Progenitor cell of endocrine pancreas (in vitro differentiated cells): ENCODE results near the gene MTHFD2L. TPM values are rescaled to one million over a fixed set of nuclear protein-coding genes. Genes with fewer than 3 reads are reported as not detected.
"Not testable (repeated sequence)": the region's sequence is repeated elsewhere in the genome, so short reads cannot be mapped to it uniquely, and the experiment has no call there.

Experiments
- DNase-seq: peaks from one replicate; pipeline ENCODE4 v3.0.0; 2021; ENCODE audit warnings: low spot score; ENCODE audit not compliant: unreplicated experiment
- H3K27ac Mint-ChIP-seq: 2 replicates; pipeline ENCODE4 v1.8.0; 2021; ENCODE audit warnings: mild to moderate bottlenecking, moderate library complexity, mixed read lengths
- H3K27me3 Mint-ChIP-seq: 2 replicates; pipeline ENCODE4 v1.8.0; 2021; ENCODE audit warnings: mixed read lengths
- H3K36me3 Mint-ChIP-seq: 2 replicates; pipeline ENCODE4 v1.8.0; 2022; ENCODE audit warnings: mixed read lengths; ENCODE audit not compliant: insufficient read depth
- H3K4me1 Mint-ChIP-seq: 2 replicates; pipeline ENCODE4 v1.8.0; 2021; ENCODE audit warnings: low read depth, mixed read lengths
- H3K4me3 Mint-ChIP-seq: 2 replicates; pipeline ENCODE4 v1.8.0; 2021; ENCODE audit warnings: low read depth, mild to moderate bottlenecking, moderate library complexity, mixed read lengths
- H3K9me3 Mint-ChIP-seq: 2 replicates; pipeline ENCODE4 v1.8.0; 2021; ENCODE audit warnings: low read depth, mixed read lengths
- total RNA-seq: library from RNA; stranded (reverse); gene quantifications from 2 replicates; pipeline ENCODE4 v1.2.1, GENCODE V29; 2021
- TF ChIP-seq, protein P1 (sequence below): fragments of 200-600 bp; sonication (generic); IDR thresholded peaks from one replicate; pipeline ENCODE4 v1.5.0; 2021; ENCODE audit warnings: antibody characterized with exemption, mild to moderate bottlenecking; ENCODE audit not compliant: unreplicated experiment

Gene MTHFD2L
- total RNA-seq, 1 donor from 2014 or later, result 23.3 TPM

DNA sequence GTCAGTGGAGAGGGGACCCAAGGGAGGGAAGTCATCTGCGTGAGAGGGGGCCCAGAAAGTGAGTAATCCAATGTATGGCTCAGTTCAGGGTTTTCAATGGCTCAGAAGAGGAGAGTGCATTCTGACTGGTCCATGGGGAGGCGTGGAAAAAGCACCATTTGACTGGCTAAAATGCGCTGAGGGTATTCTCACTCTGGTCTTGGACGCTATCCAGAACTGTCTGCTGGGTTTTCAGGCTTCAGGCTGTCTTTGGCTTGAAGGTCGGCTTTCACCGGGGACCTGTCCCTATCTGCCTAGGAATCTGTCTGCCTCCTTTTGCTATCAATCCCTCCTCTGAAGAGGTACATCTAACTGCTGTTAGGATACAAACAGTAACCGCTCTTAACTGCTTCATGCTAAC lies 176.7 kb downstream of the MTHFD2L start:
- H3K4me3 Mint-ChIP-seq, result no peak overlapping the region

GRCh38 chr4:74335341-74336021 lies 177.6 kb downstream of the MTHFD2L start:
- Mint-ChIP-seq H3K27ac (no peak overlapping the region), H3K4me3 (no peak overlapping the region), H3K36me3 (no peaks in the 10 kb centered on the region), H3K4me1 (peaks cover 1% of the 10 kb centered on the region), H3K27me3 (no peaks in the 10 kb centered on the region), H3K9me3 (no peaks in the 10 kb centered on the region)
- DNase-seq, result no peak
- TF ChIP-seq, protein P1, sequence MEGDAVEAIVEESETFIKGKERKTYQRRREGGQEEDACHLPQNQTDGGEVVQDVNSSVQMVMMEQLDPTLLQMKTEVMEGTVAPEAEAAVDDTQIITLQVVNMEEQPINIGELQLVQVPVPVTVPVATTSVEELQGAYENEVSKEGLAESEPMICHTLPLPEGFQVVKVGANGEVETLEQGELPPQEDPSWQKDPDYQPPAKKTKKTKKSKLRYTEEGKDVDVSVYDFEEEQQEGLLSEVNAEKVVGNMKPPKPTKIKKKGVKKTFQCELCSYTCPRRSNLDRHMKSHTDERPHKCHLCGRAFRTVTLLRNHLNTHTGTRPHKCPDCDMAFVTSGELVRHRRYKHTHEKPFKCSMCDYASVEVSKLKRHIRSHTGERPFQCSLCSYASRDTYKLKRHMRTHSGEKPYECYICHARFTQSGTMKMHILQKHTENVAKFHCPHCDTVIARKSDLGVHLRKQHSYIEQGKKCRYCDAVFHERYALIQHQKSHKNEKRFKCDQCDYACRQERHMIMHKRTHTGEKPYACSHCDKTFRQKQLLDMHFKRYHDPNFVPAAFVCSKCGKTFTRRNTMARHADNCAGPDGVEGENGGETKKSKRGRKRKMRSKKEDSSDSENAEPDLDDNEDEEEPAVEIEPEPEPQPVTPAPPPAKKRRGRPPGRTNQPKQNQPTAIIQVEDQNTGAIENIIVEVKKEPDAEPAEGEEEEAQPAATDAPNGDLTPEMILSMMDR, result no peak

More for the DNA sequence above, 176.7 kb downstream of the MTHFD2L start:
- H3K9me3 Mint-ChIP-seq, result no peaks in the 10 kb centered on the region
- no peaks in the 10 kb centered on the region for H3K36me3 Mint-ChIP-seq
- DNase-seq, result no peak
- no peaks in the 10 kb centered on the region for H3K27me3 Mint-ChIP-seq
- no peak overlapping the region for H3K27ac Mint-ChIP-seq
- TF ChIP-seq, protein P1, result no peak
- H3K4me1 Mint-ChIP-seq, result peaks cover 2% of the 10 kb centered on the region

DNA sequence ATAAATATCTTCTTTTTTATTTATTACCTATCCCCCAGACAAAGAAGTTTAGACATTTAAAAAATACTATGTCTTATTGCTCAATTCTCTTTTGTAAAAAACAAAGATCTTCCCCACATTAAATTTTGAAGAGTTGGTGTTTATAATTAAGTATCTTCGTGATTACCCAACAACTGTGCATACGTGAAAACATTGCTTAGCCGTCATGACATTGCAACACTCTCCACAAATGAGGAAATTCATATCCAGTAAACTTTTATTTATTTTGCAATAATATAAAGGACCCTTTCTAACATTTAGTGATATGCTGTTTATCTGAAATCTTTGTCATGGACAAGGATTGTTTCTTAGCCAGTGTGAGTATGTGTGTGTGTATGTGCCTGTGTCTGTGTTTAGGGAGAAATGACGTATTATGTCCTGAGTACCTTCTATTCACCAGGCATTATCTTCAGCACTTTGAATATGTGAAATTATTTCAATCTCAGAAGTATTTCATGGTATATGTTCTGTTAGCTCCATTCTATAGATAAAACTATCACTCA lies 180.9 kb downstream of the MTHFD2L start:
- Mint-ChIP-seq H3K27ac (no peak overlapping the region), H3K4me1 (no peaks in the 10 kb centered on the region), H3K27me3 (no peaks in the 10 kb centered on the region), H3K4me3 (no peak overlapping the region), H3K9me3 (peaks cover 22% of the 10 kb centered on the region), H3K36me3 (peaks cover 1% of the 10 kb centered on the region)
- no peak for DNase-seq
- TF ChIP-seq, protein P1, result no peak

- TF ChIP-seq, protein P1, result no peak
- Mint-ChIP-seq H3K36me3 (peaks cover 1% of the 10 kb centered on the region), H3K9me3 (peaks cover 27% of the 10 kb centered on the region), H3K4me3 (no peak overlapping the region), H3K27ac (no peak overlapping the region), H3K27me3 (no peaks in the 10 kb centered on the region), H3K4me1 (no peaks in the 10 kb centered on the region)
- DNase-seq, result no peak
Observed at GRCh38 chr4:74339501-74339900, 181.6 kb downstream of the MTHFD2L start.

GRCh38 chr4:74340421-74340820 lies 182.5 kb downstream of the MTHFD2L start:
- H3K27ac Mint-ChIP-seq, H3K27me3 Mint-ChIP-seq, H3K4me1 Mint-ChIP-seq, H3K36me3 Mint-ChIP-seq, DNase-seq, H3K4me3 Mint-ChIP-seq: not testable (repeated sequence)
- peaks cover 34% of the 10 kb centered on the region for H3K9me3 Mint-ChIP-seq

- H3K27ac Mint-ChIP-seq, result no peak overlapping the region
- no peak overlapping the region for H3K4me3 Mint-ChIP-seq
Observed at GRCh38 chr4:74344031-74344430, 186.1 kb downstream of the MTHFD2L start.

More at GRCh38 chr4:74344031-74344430, 186.1 kb downstream of the MTHFD2L start:
- Mint-ChIP-seq H3K9me3 (peaks cover 39% of the 10 kb centered on the region), H3K27me3 (no peaks in the 10 kb centered on the region), H3K4me1 (no peaks in the 10 kb centered on the region), H3K36me3 (peaks cover 1% of the 10 kb centered on the region)
- DNase-seq, result no peak
- TF ChIP-seq, protein P1, result no peak
